Hindlimb muscle (tissue), 1 donor: ENCODE data around the gene YES1. TPM values are rescaled to one million over a fixed set of nuclear protein-coding genes. Genes with fewer than 3 reads are reported as not detected.
A peak's percentile ranks its signal among the peaks of the same experiment; 100 is the strongest.
"Not testable (repeated sequence)": the region's sequence is repeated elsewhere in the genome, so short reads cannot be mapped to it uniquely, and the experiment has no call there.

Experiments
- DNase-seq: peaks from one replicate; pipeline ENCODE4 v3.0.0-alpha.2; 2013
- polyA plus RNA-seq: library from polyadenylated mRNA; unstranded; fragments of 120-200 nt; gene quantifications from one replicate; pipeline ENCODE4 v1.2.1, GENCODE V29; 2013; ENCODE audit not compliant: insufficient read length

YES1 gene
- polyA plus RNA-seq, 1 donor: 44.9 TPM

- no peak for DNase-seq
Observed at GRCh38 chr18:778194-778927, 33.7 kb downstream of the YES1 start.

DNA sequence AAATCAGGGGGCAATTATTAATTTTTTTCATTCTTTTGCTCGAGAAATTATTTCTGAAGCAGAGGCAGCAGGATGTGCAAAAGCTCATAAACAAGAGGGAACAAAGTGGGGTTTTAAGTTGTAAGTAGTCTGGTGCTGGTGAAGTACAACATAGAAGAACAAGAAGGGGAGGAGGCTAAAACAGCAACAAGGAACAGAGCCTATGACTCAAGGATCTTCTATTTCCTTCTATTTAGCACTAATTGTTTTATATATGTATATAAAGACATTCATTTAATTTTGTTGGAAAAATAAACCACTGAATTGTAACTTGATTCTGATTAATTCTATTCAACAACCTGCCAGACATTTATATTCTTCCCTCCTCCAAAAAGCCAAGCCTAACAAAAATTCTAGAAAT lies 35.0 kb downstream of the YES1 start:
- no peak for DNase-seq

DNA sequence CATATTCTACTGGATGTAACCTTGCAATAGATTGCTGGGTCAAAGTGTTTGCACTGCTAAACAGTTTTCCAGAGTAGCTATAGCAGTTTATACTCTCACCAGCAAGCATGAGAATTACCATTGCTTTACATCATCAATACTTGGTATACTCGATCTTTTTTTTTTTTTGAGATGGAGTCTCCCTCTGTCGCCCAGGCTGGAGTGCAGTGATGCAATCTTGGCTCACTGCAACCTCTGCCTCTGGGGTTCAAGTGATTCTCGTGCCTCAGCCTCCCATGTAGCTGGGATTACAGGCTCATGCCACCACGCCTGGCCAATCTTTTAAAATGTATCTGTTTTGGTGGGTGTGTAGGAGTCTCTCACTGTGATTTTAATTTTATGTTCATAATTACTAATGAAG lies 36.0 kb downstream of the YES1 start:
- DNase-seq: not testable (repeated sequence)

- DNase-seq: no peak
Observed at GRCh38 chr18:774811-775210, 37.2 kb downstream of the YES1 start.

GRCh38 chr18:773980-774624 lies 37.9 kb downstream of the YES1 start:
- no peak for DNase-seq

GRCh38 chr18:770583-770961 lies 41.5 kb downstream of the YES1 start:
- no peak for DNase-seq

DNA sequence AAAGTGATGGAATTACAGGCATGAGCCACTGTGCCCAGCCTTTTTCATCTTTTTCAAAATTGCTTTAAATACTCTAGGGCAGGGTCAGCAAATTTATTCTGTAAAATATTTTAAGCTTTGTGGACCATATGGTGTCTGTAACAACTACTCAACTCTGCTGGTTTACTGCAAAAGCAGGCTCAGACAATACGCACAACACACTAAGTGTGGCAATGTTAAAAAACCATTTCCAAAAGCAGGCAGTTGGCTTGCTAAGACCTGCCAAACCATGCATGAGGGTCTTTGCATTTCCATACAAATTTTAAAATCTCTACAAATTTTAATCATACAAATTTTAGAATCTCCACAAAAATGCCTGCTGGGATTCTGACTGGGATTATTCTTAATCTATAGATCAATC lies 44.1 kb downstream of the YES1 start:
- DNase-seq: no peak

DNA sequence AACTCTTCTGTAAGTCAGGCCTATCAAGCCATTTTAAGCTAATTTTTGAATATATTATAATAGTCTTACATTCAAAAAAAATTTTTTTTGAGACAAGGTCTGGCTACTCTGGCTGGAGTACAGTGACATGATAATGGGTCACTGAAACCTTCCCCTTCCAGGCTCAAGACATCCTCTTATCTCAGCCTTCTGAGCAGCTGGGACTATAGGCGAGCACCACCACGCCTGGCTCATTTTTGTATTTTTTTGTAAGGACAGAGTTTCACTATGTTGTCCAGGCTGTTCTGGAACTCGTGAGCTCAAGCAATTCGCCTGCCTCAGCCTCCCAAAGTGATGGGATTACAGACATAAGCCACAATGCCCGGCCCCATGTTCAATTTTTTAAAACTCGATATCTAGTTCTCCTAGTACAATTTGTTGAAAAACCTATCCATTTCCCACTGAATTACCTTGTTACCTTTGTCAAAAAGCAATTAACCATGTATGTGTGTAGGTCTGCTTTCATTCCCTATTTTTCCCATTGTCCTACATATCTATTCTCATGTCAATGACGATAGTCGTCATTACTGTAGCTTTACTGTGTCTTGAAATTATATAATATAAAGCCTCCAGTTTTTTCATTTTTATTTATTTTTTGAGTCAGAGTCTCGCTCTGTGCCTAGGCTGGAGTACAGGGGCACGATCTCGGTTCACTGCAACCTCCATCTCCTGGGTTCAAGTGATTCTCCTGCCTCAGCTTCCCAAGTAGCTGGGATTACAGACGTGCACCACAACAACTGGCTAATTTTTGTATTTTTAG lies 44.8 kb downstream of the YES1 start:
- no peak for DNase-seq

GRCh38 chr18:766550-766860 lies 45.5 kb downstream of the YES1 start:
- no peak for DNase-seq

- no peak for DNase-seq
Observed at GRCh38 chr18:765764-766549, 46.1 kb downstream of the YES1 start.

DNA sequence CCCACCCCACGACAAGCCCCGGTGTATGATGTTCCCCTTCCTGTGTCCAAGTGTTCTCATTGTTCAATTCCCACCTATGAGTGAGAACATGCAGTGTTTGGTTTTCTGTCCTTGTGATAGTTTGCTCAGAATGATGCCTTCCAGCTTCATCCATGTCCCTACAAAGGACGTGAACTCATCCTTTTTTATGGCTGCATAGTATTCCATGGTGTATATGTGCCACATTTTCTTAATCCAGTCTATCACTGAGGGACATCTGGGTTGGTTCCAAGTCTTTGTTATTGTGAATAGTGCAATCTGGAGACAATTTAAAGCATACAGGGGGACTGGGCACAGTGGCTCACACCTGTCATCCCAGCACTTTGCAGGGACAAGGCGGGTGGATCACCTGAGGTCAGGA lies 52.2 kb downstream of the YES1 start:
- not testable (repeated sequence) for DNase-seq

DNA sequence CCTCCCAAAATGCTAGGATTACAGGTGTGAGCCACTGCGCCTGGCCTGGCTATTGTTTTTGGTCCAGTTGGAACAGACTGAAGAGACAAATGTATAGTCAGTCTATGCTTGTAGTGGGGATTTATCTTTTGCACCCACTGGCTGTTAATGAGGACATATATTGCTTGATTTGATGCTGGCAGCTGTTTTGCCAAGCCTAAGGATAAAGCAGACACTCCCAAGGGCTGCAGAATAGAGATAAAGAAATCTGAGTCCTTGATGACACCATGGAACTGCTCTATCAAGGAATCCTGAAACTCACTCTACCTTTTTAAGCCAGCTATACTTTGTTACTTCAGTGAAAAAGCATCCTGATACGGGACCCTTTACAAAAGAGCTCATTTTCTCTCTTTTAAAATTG lies 56.5 kb downstream of the YES1 start:
- DNase-seq: no peak

- no peak for DNase-seq
Observed at GRCh38 chr18:754656-755055, 57.4 kb downstream of the YES1 start.

DNA sequence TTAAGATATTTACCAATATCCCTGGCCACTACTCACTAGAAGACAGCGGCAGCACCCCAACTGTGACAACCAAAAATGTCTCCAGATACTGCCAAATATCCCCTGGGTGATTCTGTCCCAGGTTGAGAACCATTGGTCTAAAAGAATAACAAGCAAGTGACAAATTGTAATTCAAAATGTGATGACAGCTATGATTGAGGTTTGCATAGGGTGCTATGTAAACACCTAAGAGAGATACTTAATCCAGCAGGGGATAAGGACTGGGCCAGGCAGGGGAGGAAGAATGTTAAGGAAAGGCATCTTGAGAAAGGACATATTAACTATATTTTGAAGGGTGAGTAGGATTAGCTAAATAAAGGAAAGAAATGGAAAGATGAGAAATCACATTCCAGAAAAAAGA lies 61.6 kb downstream of the YES1 start:
- DNase-seq: no peak

GRCh38 chr18:744832-745597 lies 67.0 kb downstream of the YES1 start:
- DNase-seq: no peak

GRCh38 chr18:741931-742512 lies 70.0 kb downstream of the YES1 start:
- peak; percentile 10 for DNase-seq

- no peak for DNase-seq
Observed at GRCh38 chr18:732371-732770, 79.7 kb downstream of the YES1 start.

GRCh38 chr18:731185-731584 lies 80.9 kb downstream of the YES1 start:
- no peak for DNase-seq

DNA sequence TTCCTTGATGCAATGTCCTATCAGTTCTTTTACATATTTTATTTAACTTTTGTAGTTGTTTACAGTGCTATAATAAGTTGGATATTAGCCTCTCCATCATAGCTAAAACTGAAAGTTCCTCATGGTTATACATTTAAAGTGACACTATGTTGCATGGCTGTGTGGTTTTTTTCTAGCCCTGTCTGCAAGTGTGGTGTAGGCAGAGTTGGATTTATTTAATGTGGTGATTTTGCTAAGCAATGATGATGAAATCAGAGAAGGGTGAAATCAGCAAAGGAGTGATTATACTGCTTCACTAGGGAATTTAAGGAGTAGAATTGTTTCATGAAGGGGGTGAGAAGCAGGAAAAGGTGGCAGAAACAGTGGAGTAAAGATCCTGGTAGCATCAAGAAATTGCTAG lies 81.3 kb downstream of the YES1 start:
- no peak for DNase-seq

GRCh38 chr18:730120-730519 lies 81.9 kb downstream of the YES1 start:
- not testable (repeated sequence) for DNase-seq

DNA sequence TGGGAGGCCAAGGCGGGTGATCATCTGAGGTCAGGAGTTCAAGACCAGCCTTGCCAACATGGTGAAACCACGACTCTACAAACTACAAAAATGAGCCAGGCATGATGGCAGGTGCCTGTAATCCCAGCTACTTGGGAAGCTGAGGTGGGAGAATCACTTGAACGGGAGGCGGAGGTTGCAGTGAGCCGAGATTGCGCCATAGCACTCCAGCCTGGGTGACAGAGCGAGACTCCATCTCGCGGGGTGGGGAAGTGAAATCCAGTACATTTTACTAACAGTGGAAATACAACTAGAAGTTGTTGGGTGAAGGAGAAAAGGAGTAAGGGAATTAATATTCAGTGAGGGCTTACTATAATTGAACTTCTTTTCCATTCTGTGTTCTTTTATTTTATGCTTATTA lies 86.4 kb downstream of the YES1 start:
- DNase-seq: no peak

GRCh38 chr18:723541-724080 lies 88.4 kb downstream of the YES1 start:
- DNase-seq: no peak
